Stomach (tissue), 9 donors: ENCODE measurements around the gene BMP2. TPM values are rescaled to one million over a fixed set of nuclear protein-coding genes. Genes with fewer than 3 reads are reported as not detected.
A peak's percentile ranks its signal among the peaks of the same experiment; 100 is the strongest.

Experiments
- DNase-seq, 2 donors: peaks; one replicate each; pipeline versions ENCODE4 v3.0.0 to v3.0.0-alpha.2; 2013 to 2019
- H3K27ac ChIP-seq, 5 donors: fragments of 200-600 bp in 4 of 5; sonication (generic) in 4 of 5; one replicate each; pipeline ENCODE4 v1.5.1; 2013 to 2019; ENCODE audit warnings: mild to moderate bottlenecking in 1 of 5, moderate library complexity in 1 of 5
- H3K27me3 ChIP-seq, 3 donors: fragments of 200-600 bp; sonication (generic); one replicate each; pipeline ENCODE4 v1.5.1; 2017 to 2019; ENCODE audit warnings: mixed run types in 1 of 3
- H3K36me3 ChIP-seq, 4 donors: fragments of 200-600 bp; sonication (generic); 1 replicate in 3 of 4; 2 replicates in 1 of 4; pipeline ENCODE4 v1.5.1; 2016 to 2019
- H3K4me1 ChIP-seq, 4 donors: fragments of 200-600 bp; sonication (generic); one replicate each; pipeline ENCODE4 v1.5.1; 2016 to 2019
- H3K4me3 ChIP-seq, 4 donors: fragments of 200-600 bp; sonication (generic) in 3 of 4; one replicate each; pipeline ENCODE4 v1.5.1; 2016 to 2019; ENCODE audit warnings: mild to moderate bottlenecking in 1 of 4
- H3K9me3 ChIP-seq, 4 donors: fragments of 200-600 bp; sonication (generic); one replicate each; pipeline ENCODE4 v1.5.1; 2016 to 2019
- EP300 ChIP-seq: sonication (generic); formaldehyde crosslinking; IDR thresholded peaks from one replicate; pipeline ENCODE4 v1.6.1; 2017; ENCODE audit warnings: antibody characterized with exemption
- POLR2A ChIP-seq, 4 donors: fragments of 450-650 bp; IDR thresholded peaks; one replicate each; pipeline ENCODE4 v1.6.1; 2016; ENCODE audit warnings: antibody characterized with exemption in 4 of 4, control low read depth in 2 of 4, mild to moderate bottlenecking in 1 of 4, moderate library complexity in 1 of 4
- POLR2AphosphoS5 ChIP-seq, 3 donors: sonication (generic); formaldehyde crosslinking; IDR thresholded peaks; one replicate each; pipeline ENCODE4 v1.6.1; 2016; ENCODE audit warnings: antibody characterized with exemption in 3 of 3
- WGBS, 5 donors: extraction: QIAGEN DNeasy Blood & Tissue Kit in 3 of 5; methylation state at CpG; one replicate each; pipeline versions ENCODE4 v1.1.5 to v1.1.7; 2013 to 2018; 5-methylcytosine and 5-hydroxymethylcytosine counted together
- intact Hi-C: fragments of 100-400 bp; cut with DNase I; formaldehyde crosslinking; loops from one replicate; pipeline ENCODE4 v1.15.1; 2023; ENCODE audit warnings: low total_unique reads
- polyA plus RNA-seq, 3 donors: library from polyadenylated mRNA; stranded (reverse); fragments of 200-250 nt; gene quantifications; one replicate each; pipeline ENCODE4 v1.2.3, GENCODE V29; 2013
- total RNA-seq, 5 donors: library from RNA; depleted of rRNA; stranded (reverse); fragments of >200 nt; gene quantifications; one replicate each; pipeline versions ENCODE4 v1.1.0 to v1.2.3, GENCODE V29; 2014 to 2016
- TF ChIP-seq, protein P1 (sequence below), 7 experiments: fragments of 450-650 bp in 4 of 7; fragments of 200-600 bp in 3 of 7; sonication (generic) in 3 of 7; IDR thresholded peaks; one replicate each; pipeline ENCODE4 v1.5.1; 2016 to 2019; ENCODE audit warnings: antibody characterized with exemption in 7 of 7, control low read depth in 2 of 7, mild to moderate bottlenecking in 1 of 7
- donor health status: healthy with polysubstance abuse.
- donor health status: Bipolar disorder and iron deficiency.
- donor health status: healthy.

Gene BMP2
- total and polyA plus RNA-seq, 8 donors = 1.2 to 57.9 (median 19.5) TPM

DNA sequence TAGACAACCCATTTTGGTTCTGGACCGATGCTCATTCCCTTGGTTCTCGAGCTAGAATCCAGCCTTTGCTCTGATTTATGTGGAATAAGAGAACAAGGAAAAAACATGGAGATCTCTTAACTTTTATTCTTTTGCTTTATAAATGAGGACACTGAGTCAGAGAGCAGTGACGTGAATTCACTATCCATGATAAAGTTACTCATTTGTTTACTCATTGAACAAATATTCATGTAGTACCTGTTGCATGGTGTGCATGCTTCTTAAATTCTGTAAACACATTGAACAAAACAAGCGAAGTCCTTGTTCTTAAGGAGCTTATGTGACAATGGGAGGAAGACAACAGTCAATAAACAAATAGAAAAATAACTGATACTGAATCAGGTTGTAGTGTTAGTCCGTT is 56.9 kb downstream of the BMP2 start:
- H3K4me1 ChIP-seq = peaks cover 0 to 4% (median 0%) of the 10 kb centered on the region in 4 donors
- TF ChIP-seq POLR2A (IDR thresholded peaks at IDR 0.05) (no peak), EP300 (no peak), POLR2AphosphoS5 (IDR thresholded peaks at IDR 0.05) (no peak)
- TF ChIP-seq, protein P1, sequence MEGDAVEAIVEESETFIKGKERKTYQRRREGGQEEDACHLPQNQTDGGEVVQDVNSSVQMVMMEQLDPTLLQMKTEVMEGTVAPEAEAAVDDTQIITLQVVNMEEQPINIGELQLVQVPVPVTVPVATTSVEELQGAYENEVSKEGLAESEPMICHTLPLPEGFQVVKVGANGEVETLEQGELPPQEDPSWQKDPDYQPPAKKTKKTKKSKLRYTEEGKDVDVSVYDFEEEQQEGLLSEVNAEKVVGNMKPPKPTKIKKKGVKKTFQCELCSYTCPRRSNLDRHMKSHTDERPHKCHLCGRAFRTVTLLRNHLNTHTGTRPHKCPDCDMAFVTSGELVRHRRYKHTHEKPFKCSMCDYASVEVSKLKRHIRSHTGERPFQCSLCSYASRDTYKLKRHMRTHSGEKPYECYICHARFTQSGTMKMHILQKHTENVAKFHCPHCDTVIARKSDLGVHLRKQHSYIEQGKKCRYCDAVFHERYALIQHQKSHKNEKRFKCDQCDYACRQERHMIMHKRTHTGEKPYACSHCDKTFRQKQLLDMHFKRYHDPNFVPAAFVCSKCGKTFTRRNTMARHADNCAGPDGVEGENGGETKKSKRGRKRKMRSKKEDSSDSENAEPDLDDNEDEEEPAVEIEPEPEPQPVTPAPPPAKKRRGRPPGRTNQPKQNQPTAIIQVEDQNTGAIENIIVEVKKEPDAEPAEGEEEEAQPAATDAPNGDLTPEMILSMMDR (IDR thresholded peaks at IDR 0.05) = no peak
- DNase-seq = no peak
- no peaks in the 10 kb centered on the region for H3K36me3 ChIP-seq
- intact Hi-C loops = no loop called here
- no peak overlapping the region for H3K27ac ChIP-seq
- WGBS, 5 donors = 80 to 84% (median 83%) methylated on average over 5 of the region's 5 CpGs
- H3K9me3 ChIP-seq = no peaks in the 10 kb centered on the region
- no peak overlapping the region for H3K4me3 ChIP-seq
- H3K27me3 ChIP-seq = no peaks in the 10 kb centered on the region

DNA sequence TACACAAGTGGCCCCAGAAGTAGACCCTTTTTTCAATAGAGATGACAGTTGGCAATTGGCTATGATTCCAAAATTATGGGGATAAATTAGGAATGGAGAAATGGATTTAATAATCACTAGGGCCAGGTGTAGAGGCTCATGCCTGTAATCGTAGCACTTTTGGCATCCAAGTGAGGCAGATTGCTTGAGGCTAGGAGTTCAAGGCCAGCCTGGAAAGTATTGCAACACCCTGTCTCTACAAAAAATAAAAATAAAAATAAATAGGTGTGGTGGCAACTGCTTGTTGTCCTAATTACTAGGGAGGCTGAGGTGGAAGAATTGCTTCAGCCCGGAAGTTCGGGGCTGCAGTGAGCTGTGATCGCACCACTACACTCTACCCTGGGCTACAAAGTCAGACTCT is 60.0 kb downstream of the BMP2 start:
- intact Hi-C loops = no loop called here

DNA sequence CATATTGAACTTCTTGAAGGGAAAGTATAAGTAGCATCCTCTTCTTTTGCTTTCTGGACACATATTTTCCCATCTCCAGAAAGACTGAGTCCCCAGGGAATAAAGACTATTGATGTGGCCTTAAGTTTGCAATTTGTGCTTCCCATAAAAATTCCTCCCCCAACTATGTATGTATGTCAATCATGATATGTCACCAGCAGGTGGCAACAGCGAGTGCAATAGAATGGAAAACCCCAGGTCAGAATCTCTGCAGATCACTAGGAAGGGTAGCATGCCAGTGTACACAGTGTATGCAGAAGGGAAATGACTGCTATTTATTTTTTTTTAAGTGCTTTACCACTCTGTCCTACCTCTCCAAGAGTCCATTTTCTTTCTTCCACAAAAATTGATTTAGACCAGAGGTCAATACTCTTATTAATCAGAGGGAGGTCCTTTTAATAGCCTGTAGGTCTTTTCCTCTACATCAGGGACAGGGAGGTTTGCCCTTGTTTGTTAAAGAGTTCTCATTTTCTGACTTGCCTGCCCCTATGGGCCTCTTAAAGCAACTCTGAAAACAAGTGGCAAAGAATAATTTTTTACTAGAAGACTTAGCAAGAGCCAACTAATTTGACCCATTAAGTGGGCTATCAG is 61.4 kb downstream of the BMP2 start:
- Histone ChIP-seq H3K27ac (no peak overlapping the region), H3K27me3 (no peaks in the 10 kb centered on the region), H3K4me3 (no peak overlapping the region), H3K4me1 (peaks cover 0 to 4% (median 0%) of the 10 kb centered on the region in 4 donors), H3K36me3 (no peaks in the 10 kb centered on the region), H3K9me3 (no peaks in the 10 kb centered on the region)
- TF ChIP-seq, protein P1 (IDR thresholded peaks at IDR 0.05) = peak in 4 of 7 experiments; percentile 17 to 77 (median 56)
- no peak for TF ChIP-seq EP300
- TF ChIP-seq POLR2AphosphoS5 (IDR thresholded peaks at IDR 0.05) = no peak
- intact Hi-C loops = no loop called here
- DNase-seq = peak; percentile 78 to 84
- 0 to 13% (median 0%) methylated on average over 1 of the region's 1 CpG for WGBS, 5 donors

More for the DNA sequence above, 60.0 kb downstream of the BMP2 start:
- no peak for DNase-seq
- 84 to 94% (median 92%) methylated on average over 4 of the region's 4 CpGs for WGBS, 5 donors
- no peaks in the 10 kb centered on the region for H3K36me3 ChIP-seq
- no peak overlapping the region for H3K4me3 ChIP-seq
- no peak for TF ChIP-seq POLR2A (IDR thresholded peaks at IDR 0.05)
- no peak for TF ChIP-seq POLR2AphosphoS5 (IDR thresholded peaks at IDR 0.05)
- no peak for TF ChIP-seq EP300
- TF ChIP-seq, protein P1 (IDR thresholded peaks at IDR 0.05) = no peak
- peaks cover 0 to 4% (median 0%) of the 10 kb centered on the region in 4 donors for H3K4me1 ChIP-seq
- no peak overlapping the region for H3K27ac ChIP-seq
- no peaks in the 10 kb centered on the region for H3K27me3 ChIP-seq
- H3K9me3 ChIP-seq = no peaks in the 10 kb centered on the region

DNA sequence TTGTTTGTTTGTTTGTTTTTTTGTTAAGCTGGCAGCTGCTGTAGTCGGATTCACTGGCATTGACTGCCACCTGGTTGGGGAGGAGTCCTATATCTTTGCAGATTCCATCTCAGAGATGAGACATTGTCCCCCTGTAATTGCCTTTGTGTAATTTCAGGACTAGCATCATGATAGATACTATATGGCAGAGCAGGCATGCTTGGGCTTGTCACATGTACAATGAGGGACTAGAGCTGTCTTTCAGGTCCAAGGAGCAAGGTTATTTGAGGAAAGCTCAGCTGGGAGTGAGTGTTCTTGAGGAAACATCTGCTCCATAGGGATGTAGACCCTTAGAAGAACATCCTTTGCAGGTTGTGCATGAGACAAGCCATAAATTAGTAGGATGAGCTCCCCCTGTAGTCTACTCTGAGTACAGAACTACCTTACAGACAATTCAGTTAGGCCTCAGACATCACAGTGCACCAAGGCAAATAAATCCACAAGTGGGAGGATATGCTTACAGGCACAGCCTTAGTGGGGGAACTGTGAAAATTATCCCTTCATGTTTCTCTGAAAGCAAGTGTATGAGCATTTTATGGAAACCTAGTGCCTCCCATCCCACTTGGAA is 62.1 kb downstream of the BMP2 start:
- intact Hi-C loops = no loop called here
- DNase-seq = peak in 1 of 2 donors; percentile 9
- TF ChIP-seq EP300 (no peak), POLR2A (IDR thresholded peaks at IDR 0.05) (no peak), POLR2AphosphoS5 (IDR thresholded peaks at IDR 0.05) (no peak)
- TF ChIP-seq, protein P1 (IDR thresholded peaks at IDR 0.05) = no peak

More for the DNA sequence above, 62.1 kb downstream of the BMP2 start:
- H3K4me1 ChIP-seq = peaks cover 0 to 4% (median 0%) of the 10 kb centered on the region in 4 donors
- H3K27ac ChIP-seq = no peak overlapping the region
- H3K9me3 ChIP-seq = no peaks in the 10 kb centered on the region
- H3K36me3 ChIP-seq = no peaks in the 10 kb centered on the region
- no peak overlapping the region for H3K4me3 ChIP-seq
- no peaks in the 10 kb centered on the region for H3K27me3 ChIP-seq
- WGBS, 5 donors = 52 to 73% (median 58%) methylated on average over 1 of the region's 1 CpG
